Measurements from ENCODE around the gene MIOX. TPM values are rescaled to one million over a fixed set of nuclear protein-coding genes. Genes with fewer than 3 reads are reported as not detected.

Gene MIOX
- total RNA-seq, 1 donor from 2014 or later = 0.35 TPM

GRCh38 chr22:50507991-50508884 is 21.6 kb downstream of the MIOX start, which contains the start of gene NCAPH2:
Gene NCAPH2, plus strand, starts transcription at chr22:50508224. Its CDS starts 114 bp downstream, at chr22:50508338.
- Mint-ChIP-seq H3K27ac (ENCODE audit: unreplicated experiment) (peak within 1 kb of the TSS; percentile 99), H3K27me3 (ENCODE audit: low read depth) (no peaks in the 10 kb centered on the region), H3K4me3 (peak within 1 kb of the TSS; percentile 95), H3K9me3 (no peaks in the 10 kb centered on the region), H3K36me3 (ENCODE audit: low read depth) (no peaks in the 10 kb centered on the region), H3K4me1 (peaks cover 16% of the 10 kb centered on the region)
- no peak for TF ChIP-seq CTCF (conservative IDR thresholded peaks at IDR 0.05)
- DNase-seq (ENCODE audit: low read depth, low spot score) = peak; percentile 97

- no peak for TF ChIP-seq CTCF (conservative IDR thresholded peaks at IDR 0.05)
- no peaks in the 10 kb centered on the region for H3K27me3 Mint-ChIP-seq (ENCODE audit: low read depth)
- no peaks in the 10 kb centered on the region for H3K9me3 Mint-ChIP-seq
- no peaks in the 10 kb centered on the region for H3K36me3 Mint-ChIP-seq (ENCODE audit: low read depth)
- peak overlapping the region; percentile 93 for H3K27ac Mint-ChIP-seq (ENCODE audit: unreplicated experiment)
- H3K4me3 Mint-ChIP-seq = peak overlapping the region; percentile 87
- no peak for DNase-seq (ENCODE audit: low read depth, low spot score)
- peaks cover 16% of the 10 kb centered on the region for H3K4me1 Mint-ChIP-seq
Observed at GRCh38 chr22:50508897-50509296, 22.2 kb downstream of the MIOX start.

GRCh38 chr22:50513175-50513574 is 26.5 kb downstream of the MIOX start:
- no peak for TF ChIP-seq CTCF (conservative IDR thresholded peaks at IDR 0.05)
- Mint-ChIP-seq H3K36me3 (ENCODE audit: low read depth) (no peaks in the 10 kb centered on the region), H3K27me3 (ENCODE audit: low read depth) (no peaks in the 10 kb centered on the region), H3K4me1 (peaks cover 16% of the 10 kb centered on the region), H3K27ac (ENCODE audit: unreplicated experiment) (no peak overlapping the region), H3K4me3 (no peak overlapping the region), H3K9me3 (no peaks in the 10 kb centered on the region)
- no peak for DNase-seq (ENCODE audit: low read depth, low spot score)

GRCh38 chr22:50516068-50516467 is 29.4 kb downstream of the MIOX start:
- no peaks in the 10 kb centered on the region for H3K9me3 Mint-ChIP-seq
- peaks cover 4% of the 10 kb centered on the region for H3K4me1 Mint-ChIP-seq
- peak overlapping the region; percentile 23 for H3K4me3 Mint-ChIP-seq
- peak overlapping the region; percentile 35 for H3K27ac Mint-ChIP-seq (ENCODE audit: unreplicated experiment)
- DNase-seq (ENCODE audit: low read depth, low spot score) = no peak
- no peak for TF ChIP-seq CTCF (conservative IDR thresholded peaks at IDR 0.05)
- no peaks in the 10 kb centered on the region for H3K36me3 Mint-ChIP-seq (ENCODE audit: low read depth)
- no peaks in the 10 kb centered on the region for H3K27me3 Mint-ChIP-seq (ENCODE audit: low read depth)

GRCh38 chr22:50516891-50517290 is 30.2 kb downstream of the MIOX start:
- peaks cover 4% of the 10 kb centered on the region for H3K4me1 Mint-ChIP-seq
- no peaks in the 10 kb centered on the region for H3K36me3 Mint-ChIP-seq (ENCODE audit: low read depth)
- no peak overlapping the region for H3K4me3 Mint-ChIP-seq
- H3K27me3 Mint-ChIP-seq (ENCODE audit: low read depth) = no peaks in the 10 kb centered on the region
- no peaks in the 10 kb centered on the region for H3K9me3 Mint-ChIP-seq
- no peak overlapping the region for H3K27ac Mint-ChIP-seq (ENCODE audit: unreplicated experiment)
- no peak for TF ChIP-seq CTCF (conservative IDR thresholded peaks at IDR 0.05)
- DNase-seq (ENCODE audit: low read depth, low spot score) = no peak
